Hippocampal formation (tissue), 2 donors: ENCODE data around the gene MLEC.
"Not testable (repeated sequence)": the region's sequence is repeated elsewhere in the genome, so short reads cannot be mapped to it uniquely, and the experiment has no call there.

Source experiments
- DNase-seq, 2 donors: peaks; one replicate each; lab custom pipeline; 2025; lab: John Stamatoyannopoulos, UW

The MLEC gene

GRCh38 chr12:120721866-120722265, 34.9 kb downstream of the MLEC start:
- no peak for DNase-seq

GRCh38 chr12:120722784-120723183, 35.8 kb downstream of the MLEC start:
- DNase-seq, result no peak

DNA sequence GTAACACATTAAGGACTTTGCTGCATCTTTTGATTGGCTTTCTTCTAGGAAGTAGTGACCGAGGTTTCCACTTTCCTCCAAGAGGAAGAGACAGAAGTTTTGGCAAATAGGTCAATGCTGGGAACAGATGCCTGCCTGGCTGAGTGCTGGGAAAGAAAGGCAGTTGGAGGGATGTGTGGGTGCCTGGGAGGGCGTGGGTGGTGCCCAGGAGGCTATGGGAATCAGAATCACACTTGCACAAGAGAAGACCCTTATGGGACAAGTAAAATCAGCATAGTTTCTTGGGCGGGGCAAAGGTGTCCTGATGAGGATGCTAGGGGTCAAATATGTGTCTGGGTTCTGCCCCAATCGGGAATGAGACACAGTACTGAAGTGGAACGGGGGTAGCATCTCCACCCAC, 37.8 kb downstream of the MLEC start:
- no peak for DNase-seq

GRCh38 chr12:120725151-120725658, 38.3 kb downstream of the MLEC start:
- no peak for DNase-seq

- DNase-seq, result peak; percentile 59 to 75
Measured at GRCh38 chr12:120725659-120726509, 38.9 kb downstream of the MLEC start, which contains the start of gene ACADS. Gene ACADS (plus strand): TSS chr12:120725826. CDS start chr12:120725886, 60 bp downstream.

DNA sequence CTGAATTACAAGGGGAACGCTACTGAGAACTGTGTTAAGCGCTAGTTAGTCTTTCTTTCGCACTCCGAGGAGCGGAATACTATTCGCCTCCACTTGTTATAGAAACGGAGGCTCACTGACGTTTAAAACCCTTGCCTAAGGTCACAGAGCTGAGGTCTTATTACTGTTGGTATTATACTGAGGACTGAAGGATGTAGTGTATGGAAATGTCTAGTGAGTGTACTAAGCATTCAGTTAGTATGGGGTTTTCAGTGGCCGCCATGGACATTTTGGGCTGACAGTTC, 39.5 kb downstream of the MLEC start:
- no peak for DNase-seq

GRCh38 chr12:120726961-120727360, 40.0 kb downstream of the MLEC start:
- no peak for DNase-seq

- DNase-seq, result not testable (repeated sequence)
Measured at GRCh38 chr12:120732198-120732597, 45.2 kb downstream of the MLEC start.

DNA sequence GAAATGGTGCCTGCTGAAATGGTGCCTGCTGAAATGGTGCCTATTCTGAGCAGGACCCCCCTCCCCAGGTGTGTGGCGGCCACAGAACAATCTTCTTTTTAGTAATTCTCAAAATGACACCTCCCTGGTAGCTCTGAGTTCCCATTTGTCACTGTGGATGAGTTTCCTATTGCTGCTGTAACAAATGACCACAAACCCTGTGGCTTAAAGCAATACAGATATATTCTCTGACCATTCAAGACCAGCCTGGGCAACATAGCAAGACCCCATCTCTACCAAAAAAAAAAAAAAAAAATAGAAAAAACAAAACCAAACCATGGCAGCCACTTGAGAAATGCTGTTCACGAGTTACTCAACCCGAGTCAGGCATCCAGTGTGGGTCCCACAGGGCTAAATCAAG, 46.6 kb downstream of the MLEC start:
- no peak for DNase-seq

DNA sequence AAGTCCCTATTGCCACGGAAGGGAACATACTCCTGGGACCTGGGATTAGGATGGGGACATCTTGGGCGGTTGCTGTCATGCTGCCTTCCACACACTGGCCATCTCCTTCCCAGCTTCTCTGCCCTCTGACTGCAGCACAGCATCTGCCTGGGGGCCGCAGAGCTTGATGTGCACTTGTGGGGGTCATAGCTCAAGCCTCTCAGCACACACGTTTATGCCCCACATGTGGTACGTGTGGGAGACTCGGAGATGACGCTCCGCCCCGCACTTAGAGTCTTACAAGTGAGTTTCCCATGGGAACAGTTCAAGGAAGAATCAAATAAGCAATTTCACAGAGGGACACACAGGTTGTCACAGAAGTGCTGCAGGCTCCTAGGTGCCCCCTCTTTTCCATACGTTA, 47.3 kb downstream of the MLEC start:
- no peak for DNase-seq

DNA sequence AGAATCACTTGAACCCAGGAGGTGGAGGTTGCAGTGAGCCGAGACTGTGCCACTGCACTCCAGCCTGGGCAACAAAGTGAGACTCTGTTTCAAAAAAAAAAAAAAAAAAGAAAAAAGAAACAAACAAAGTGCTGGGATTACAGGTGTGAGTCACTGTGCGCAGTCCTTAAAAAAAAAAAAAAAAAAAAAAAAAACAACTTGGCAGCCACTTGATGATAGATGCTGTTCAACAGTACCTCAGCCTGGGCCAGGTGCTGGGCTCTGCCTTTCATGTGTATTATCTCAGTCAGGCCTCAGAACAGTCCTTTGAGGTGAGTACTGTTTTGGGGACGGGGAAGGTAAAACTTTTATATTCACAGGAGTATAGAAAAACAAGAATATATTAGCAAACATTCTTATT, 48.2 kb downstream of the MLEC start:
- DNase-seq, result no peak

- DNase-seq, result no peak
Measured at GRCh38 chr12:120736404-120737331, 49.7 kb downstream of the MLEC start.

- no peak for DNase-seq
Measured at GRCh38 chr12:120737557-120738251, 50.8 kb downstream of the MLEC start.

DNA sequence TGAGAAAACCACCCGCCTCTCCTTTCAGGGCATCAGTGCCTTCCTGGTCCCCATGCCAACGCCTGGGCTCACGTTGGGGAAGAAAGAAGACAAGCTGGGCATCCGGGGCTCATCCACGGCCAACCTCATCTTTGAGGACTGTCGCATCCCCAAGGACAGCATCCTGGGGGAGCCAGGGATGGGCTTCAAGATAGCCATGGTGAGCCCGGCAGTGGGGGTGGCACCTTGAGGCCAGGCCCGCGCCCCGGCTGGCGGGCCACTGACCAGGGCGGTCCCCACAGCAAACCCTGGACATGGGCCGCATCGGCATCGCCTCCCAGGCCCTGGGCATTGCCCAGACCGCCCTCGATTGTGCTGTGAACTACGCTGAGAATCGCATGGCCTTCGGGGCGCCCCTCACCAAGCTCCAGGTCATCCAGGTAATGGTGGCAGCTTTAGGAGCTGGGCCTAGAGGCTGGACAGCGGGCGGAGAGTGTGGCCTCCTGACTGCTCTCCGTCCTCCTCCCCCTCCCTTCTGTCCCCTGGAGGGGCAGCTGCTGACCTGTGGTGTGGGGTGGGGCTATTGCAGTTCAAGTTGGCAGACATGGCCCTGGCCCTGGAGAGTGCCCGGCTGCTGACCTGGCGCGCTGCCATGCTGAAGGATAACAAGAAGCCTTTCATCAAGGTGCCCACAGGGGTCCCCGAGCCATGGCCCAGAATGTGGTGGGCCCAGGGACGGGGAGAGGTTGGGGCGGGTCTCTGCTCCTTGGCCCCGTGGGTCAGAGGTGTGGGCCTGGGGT, 51.5 kb downstream of the MLEC start:
- no peak for DNase-seq

- DNase-seq, result no peak
Measured at GRCh38 chr12:120739031-120739762, 52.2 kb downstream of the MLEC start.

- DNase-seq, result no peak
Measured at GRCh38 chr12:120739821-120740613, 53.1 kb downstream of the MLEC start.

DNA sequence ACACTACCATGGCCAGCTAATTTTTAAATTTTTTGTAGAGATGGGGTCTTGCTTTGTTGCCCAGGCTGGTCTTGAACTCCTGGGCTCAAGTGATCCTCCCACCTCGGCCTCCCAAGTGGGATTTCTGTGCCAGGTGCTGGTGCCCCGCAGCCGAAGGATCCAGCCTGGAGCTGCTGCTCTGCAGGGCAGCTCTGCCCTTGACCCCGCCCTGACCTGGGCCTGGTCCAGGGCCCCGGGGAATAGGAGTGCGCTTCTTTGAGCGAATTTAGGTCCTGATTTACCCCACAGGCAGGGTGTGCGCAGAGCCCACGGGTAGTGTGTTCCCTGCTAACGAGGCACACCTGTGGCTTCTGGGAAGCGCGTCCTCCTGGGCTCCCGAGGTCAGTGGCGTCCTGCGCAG, 53.9 kb downstream of the MLEC start:
- no peak for DNase-seq

GRCh38 chr12:120741476-120742421, 54.8 kb downstream of the MLEC start:
- no peak for DNase-seq
